T-helper 2 cell treated with Interferon-gamma antibody and Interleukin-4, amounts not matched to agents 100 ng/mL and 5 ng/mL, for 36 hours (primary cell): ENCODE measurements around the gene ADIPOR2. TPM values are rescaled to one million over a fixed set of nuclear protein-coding genes. Genes with fewer than 3 reads are reported as not detected.
"Not testable (repeated sequence)": the region's sequence is repeated elsewhere in the genome, so short reads cannot be mapped to it uniquely, and the experiment has no call there.

Source experiments
- intact Hi-C: fragments of 100-400 bp; cut with micrococcal nuclease; formaldehyde crosslinking; loops from one replicate; pipeline ENCODE4 v1.15.1; 2023
- total RNA-seq: library from RNA; stranded (reverse); gene quantifications from 2 replicates; pipeline ENCODE4 v1.2.3, GENCODE V29; 2022

The ADIPOR2 gene
- total RNA-seq, 1 donor from 2014 or later: 64.5 TPM

- intact Hi-C loops: loop anchor here (5.0 kb wide), 1 partner anchor 339 kb away; the partner anchor contains the start of gene DCP1B
Observed at GRCh38 chr12:1663440-1664132, 27.3 kb upstream of the ADIPOR2 start.

GRCh38 chr12:1665366-1665765 is 25.5 kb upstream of the ADIPOR2 start:
- intact Hi-C loops: no loop called here

- intact Hi-C loops: no loop called here
Observed at GRCh38 chr12:1666215-1666614, 24.7 kb upstream of the ADIPOR2 start.

- intact Hi-C loops: no loop called here
Observed at GRCh38 chr12:1666685-1667162, 24.1 kb upstream of the ADIPOR2 start.

GRCh38 chr12:1668833-1669543 is 21.9 kb upstream of the ADIPOR2 start:
- intact Hi-C loops: no loop called here

- intact Hi-C loops: no loop called here
Observed at GRCh38 chr12:1670358-1671268, 20.3 kb upstream of the ADIPOR2 start.

- intact Hi-C loops: no loop called here
Observed at GRCh38 chr12:1676043-1676442, 14.8 kb upstream of the ADIPOR2 start.

GRCh38 chr12:1680804-1681492 is 9.9 kb upstream of the ADIPOR2 start:
- intact Hi-C loops: no loop called here

- intact Hi-C loops: no loop called here
Observed at GRCh38 chr12:1681493-1681807, 9.4 kb upstream of the ADIPOR2 start.

- intact Hi-C loops: no loop called here
Observed at GRCh38 chr12:1688086-1688710, 2.7 kb upstream of the ADIPOR2 start.

GRCh38 chr12:1691123-1692007 is 495 bp downstream of the ADIPOR2 start:
- intact Hi-C loops: loop anchor here (2.0 kb wide), 1 partner anchor 91 kb away; no protein-coding TSS in a partner anchor

- intact Hi-C loops: no loop called here
Observed at GRCh38 chr12:1692226-1692625, 1.4 kb downstream of the ADIPOR2 start.

- intact Hi-C loops: no loop called here
Observed at GRCh38 chr12:1692895-1693610, 2.2 kb downstream of the ADIPOR2 start.

- intact Hi-C loops: not testable (repeated sequence)
Observed at GRCh38 chr12:1695097-1695496, 4.2 kb downstream of the ADIPOR2 start.

GRCh38 chr12:1695886-1696670 is 5.2 kb downstream of the ADIPOR2 start:
- intact Hi-C loops: no loop called here

GRCh38 chr12:1696800-1697199 is 5.9 kb downstream of the ADIPOR2 start:
- intact Hi-C loops: no loop called here

- intact Hi-C loops: no loop called here
Observed at GRCh38 chr12:1697271-1697670, 6.4 kb downstream of the ADIPOR2 start.

- intact Hi-C loops: no loop called here
Observed at GRCh38 chr12:1698720-1699119, 7.8 kb downstream of the ADIPOR2 start.
